H1 (cell line): Measurements from ENCODE around the gene TNS3. TPM values are rescaled to one million over a fixed set of nuclear protein-coding genes. Genes with fewer than 3 reads are reported as not detected.

Source experiments
- CBX5 ChIP-seq: fragments of 300-800, 300-1000 bp; sonication (generic); IDR thresholded peaks from 2 replicates; pipeline ENCODE4 v1.7.1; 2016; ENCODE audit warnings: antibody characterized with exemption, low read length, low read depth
- GABPA ChIP-seq: IDR thresholded peaks from 2 replicates; pipeline ENCODE4 v1.6.1; 2011; ENCODE audit warnings: mild to moderate bottlenecking, low read length, moderate library complexity, borderline replicate concordance; ENCODE audit not compliant: insufficient read depth
- polyA plus RNA-seq, 7 experiments: library from polyadenylated mRNA; depleted of rRNA in 3 of 7; stranded (reverse) in 5 of 7; unstranded in 2 of 7; fragments of >200 nt in 5 of 7; fragments of 200-250 nt in 2 of 7; gene quantifications; 1 replicate in 5 of 7; 2 replicates in 1 of 7; 4 replicates in 1 of 7; pipeline versions ENCODE4 v1.2.1 to v1.2.3, GENCODE V29; 2011 to 2013; ENCODE audit warnings: missing spikeins in 2 of 7, mixed read lengths in 2 of 7
- total RNA-seq: library from RNA; stranded (reverse); fragmentation: NEBNext Ultra II Directional; extraction: Animal tissue kit (Norgen Biotek cat#: 25700); gene quantifications from 2 replicates; pipeline ENCODE4 v1.2.1, GENCODE V29; 2021

Gene TNS3
- total and polyA plus RNA-seq, 2 of the 8 experiments (the other 6 are each of a cell fraction or from before 2014, with no cell fraction given), result 11.9 to 24.2 TPM

DNA sequence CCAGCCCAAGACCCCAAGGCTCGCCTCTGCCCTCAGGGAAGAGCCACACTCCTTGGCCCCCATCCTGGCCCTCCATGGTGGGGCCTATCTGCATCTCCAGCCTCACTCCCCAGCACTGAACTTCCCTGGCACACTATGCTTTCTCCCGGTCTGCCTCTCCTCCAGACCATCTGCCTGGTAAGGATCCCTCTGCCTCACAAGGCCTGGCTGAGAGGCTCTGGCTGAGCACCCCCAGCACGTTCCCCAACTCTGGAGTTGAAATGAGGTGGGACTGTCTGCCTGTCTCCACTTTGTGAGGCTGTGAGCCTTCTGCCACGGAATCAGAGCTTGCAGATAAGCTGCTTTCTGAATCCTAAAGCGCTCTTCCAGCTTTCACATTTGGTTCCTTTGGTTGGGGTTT, 220.7 kb downstream of the TNS3 start (continued):
- TF ChIP-seq CBX5 (no peak), GABPA (no peak)
